Bronchial epithelial cell (primary cell): Measurements from ENCODE around the gene SDHD. TPM values are rescaled to one million over a fixed set of nuclear protein-coding genes. Genes with fewer than 3 reads are reported as not detected.

Experiments used
- DNase-seq: peaks from one replicate; pipeline ENCODE4 v3.0.0-alpha.2; 2010; ENCODE audit warnings: low read depth
- FAIRE-seq: peaks from 2 replicates; lab custom pipeline; 2011; peaks lifted over from hg19 to GRCh38; lab: Jason Lieb, UNC
- H3K27me3 ChIP-seq: 2 replicates; pipeline ENCODE4 v1.5.1; 2011; ENCODE audit warnings: low read length; ENCODE audit not compliant: control insufficient read depth, insufficient read depth
- H3K36me3 ChIP-seq: 2 replicates; pipeline ENCODE4 v1.5.1; 2011; ENCODE audit warnings: low read length; ENCODE audit not compliant: control insufficient read depth, insufficient read depth
- H3K4me3 ChIP-seq: 2 replicates; pipeline ENCODE4 v1.5.1; 2011; ENCODE audit warnings: mild to moderate bottlenecking, low read depth, low read length, control low read depth
- CTCF ChIP-seq: IDR thresholded peaks from 2 replicates; pipeline ENCODE4 v1.5.1; 2011; ENCODE audit warnings: mild to moderate bottlenecking, moderate library complexity, low read length, control low read depth, inconsistent platforms; ENCODE audit not compliant: insufficient read depth, severe bottlenecking
- total RNA-seq: library from RNA; depleted of rRNA; stranded (reverse); fragments of >200 nt; gene quantifications from 2 replicates; pipeline ENCODE4 v1.2.1, GENCODE V29; 2014

Gene SDHD
- total RNA-seq, 1 donor from 2014 or later = 103 TPM

GRCh38 chr11:112128483-112129121 is 41.9 kb downstream of the SDHD start:
- peak; percentile 75 for DNase-seq
- TF ChIP-seq CTCF = no peak
- no peaks in the 10 kb centered on the region for H3K27me3 ChIP-seq
- H3K4me3 ChIP-seq = no peak overlapping the region
- peak; percentile 50 for FAIRE-seq
- no peaks in the 10 kb centered on the region for H3K36me3 ChIP-seq

GRCh38 chr11:112129656-112130055 is 43.0 kb downstream of the SDHD start:
- TF ChIP-seq CTCF = no peak
- FAIRE-seq (no peak), DNase-seq (no peak)
- H3K36me3 ChIP-seq = no peaks in the 10 kb centered on the region
- H3K4me3 ChIP-seq = no peak overlapping the region
- H3K27me3 ChIP-seq = no peaks in the 10 kb centered on the region

- H3K4me3 ChIP-seq = no peak overlapping the region
- peak; percentile 70 for FAIRE-seq
- H3K36me3 ChIP-seq = no peaks in the 10 kb centered on the region
Observed at GRCh38 chr11:112132737-112133136, 46.1 kb downstream of the SDHD start.

GRCh38 chr11:112134473-112134872 is 47.8 kb downstream of the SDHD start:
- no peak for FAIRE-seq
- no peaks in the 10 kb centered on the region for H3K36me3 ChIP-seq
- H3K4me3 ChIP-seq = no peak overlapping the region
- no peak for TF ChIP-seq CTCF
- H3K27me3 ChIP-seq = no peaks in the 10 kb centered on the region
- no peak for DNase-seq

More at GRCh38 chr11:112132737-112133136, 46.1 kb downstream of the SDHD start:
- no peaks in the 10 kb centered on the region for H3K27me3 ChIP-seq
- no peak for TF ChIP-seq CTCF
- DNase-seq = no peak

GRCh38 chr11:112143597-112143996 is 56.9 kb downstream of the SDHD start:
- peaks cover 8% of the 10 kb centered on the region for H3K36me3 ChIP-seq
- no peak for DNase-seq
- H3K4me3 ChIP-seq = no peak overlapping the region
- no peak for FAIRE-seq
- H3K27me3 ChIP-seq = no peaks in the 10 kb centered on the region
- no peak for TF ChIP-seq CTCF

Other genes starting within 250 kb of the SDHD start
- 24.3 and 30.5 TPM in 2 replicates for gene ALG9, start 215.3 kb upstream of the SDHD start, total RNA-seq
- 0.77 and 2.4 TPM in 2 replicates for gene FDXACB1, start 207.7 kb upstream of the SDHD start, total RNA-seq
- 14.5 and 17.3 TPM in 2 replicates for gene CFAP68, start 207.3 kb upstream of the SDHD start, total RNA-seq
- gene CRYAB, start 175.1 kb upstream of the SDHD start, total RNA-seq = 1.2 TPM in 1 of 2 replicates, not detected in the other
- gene HSPB2, start 174.1 kb upstream of the SDHD start, total RNA-seq = not detected in 2 replicates
- gene C11orf52, start 168.0 kb upstream of the SDHD start, total RNA-seq = 0.26 and 2.3 TPM in 2 replicates
- 9.5 and 10.8 TPM in 2 replicates for gene DIXDC1, start 149.5 kb upstream of the SDHD start, total RNA-seq
- gene DLAT, start 61.5 kb upstream of the SDHD start, total RNA-seq = 24.5 and 27.4 TPM in 2 replicates
- 0.51 and 0.53 TPM in 2 replicates for gene PIH1D2, start 12.9 kb upstream of the SDHD start, total RNA-seq
- 23.3 and 24.5 TPM in 2 replicates for gene NKAPD1, start 12.6 kb upstream of the SDHD start, total RNA-seq
- gene TIMM8B, start 117 bp upstream of the SDHD start, total RNA-seq = 66.3 and 78.6 TPM in 2 replicates
- 33.8 and 72.1 TPM in 2 replicates for gene IL18, start 77.2 kb downstream of the SDHD start, total RNA-seq
- 0.26 TPM in 1 of 2 replicates, not detected in the other for gene TEX12, start 80.5 kb downstream of the SDHD start, total RNA-seq
- gene BCO2, start 88.6 kb downstream of the SDHD start, total RNA-seq = 1.0 and 2.1 TPM in 2 replicates
- gene PTS, start 139.6 kb downstream of the SDHD start, total RNA-seq = 68.4 and 74.4 TPM in 2 replicates
- gene PLET1, start 174.0 kb downstream of the SDHD start, total RNA-seq = not detected in 2 replicates